H9 (cell line): ENCODE data around the gene DPP6. TPM values are rescaled to one million over a fixed set of nuclear protein-coding genes. Genes with fewer than 3 reads are reported as not detected.

Experiments
- DNase-seq: peaks from one replicate; pipeline ENCODE4 v3.0.0-alpha.2; 2017
- H2AFZ ChIP-seq: one replicate; pipeline ENCODE4 v1.6.1; 2013; ENCODE audit warnings: mild to moderate bottlenecking, low read length, control low read depth, moderate library complexity
- H2AK5ac ChIP-seq: 2 replicates; pipeline ENCODE4 v1.6.1; 2013; ENCODE audit warnings: low read length, control low read depth, mixed read lengths; ENCODE audit not compliant: insufficient read length
- H2BK120ac ChIP-seq: one replicate; pipeline ENCODE4 v1.6.1; 2013; ENCODE audit warnings: low read depth, mild to moderate bottlenecking, low read length, control low read depth, inconsistent platforms; ENCODE audit not compliant: poor library complexity, severe bottlenecking
- H2BK12ac ChIP-seq: 2 replicates; pipeline ENCODE4 v1.6.1; 2013; ENCODE audit warnings: low read length, control low read depth, mixed read lengths, low read depth; ENCODE audit not compliant: insufficient read length
- H2BK15ac ChIP-seq: 2 replicates; pipeline ENCODE4 v1.6.1; 2013; ENCODE audit warnings: low read depth, low read length, control low read depth
- H2BK20ac ChIP-seq: one replicate; pipeline ENCODE4 v1.6.1; 2013; ENCODE audit warnings: low read depth, mild to moderate bottlenecking, low read length, control low read depth, inconsistent platforms; ENCODE audit not compliant: poor library complexity, severe bottlenecking
- H2BK5ac ChIP-seq: 2 replicates; pipeline ENCODE4 v1.6.1; 2013; ENCODE audit warnings: low read length, control low read depth, mixed read lengths; ENCODE audit not compliant: insufficient read length
- H3K14ac ChIP-seq: 2 replicates; pipeline ENCODE4 v1.6.1; 2013; ENCODE audit warnings: low read length, control low read depth; ENCODE audit not compliant: insufficient read depth
- H3K18ac ChIP-seq: 2 replicates; pipeline ENCODE4 v1.6.1; 2013; ENCODE audit warnings: low read depth, mild to moderate bottlenecking, mixed read lengths, low read length, control low read depth; ENCODE audit not compliant: insufficient read length
- H3K23ac ChIP-seq: 2 replicates; pipeline ENCODE4 v1.6.1; 2013; ENCODE audit warnings: low read length, control low read depth, mixed read lengths, low read depth; ENCODE audit not compliant: insufficient read length
- H3K23me2 ChIP-seq: 2 replicates; pipeline ENCODE4 v1.6.1; 2013; ENCODE audit warnings: low read depth, mild to moderate bottlenecking, mixed read lengths, low read length, control low read depth; ENCODE audit not compliant: insufficient read length, poor library complexity, severe bottlenecking
- H3K27ac ChIP-seq: 2 replicates; pipeline ENCODE4 v1.5.1; 2013; ENCODE audit warnings: low read length, control low read depth, mixed read lengths, low read depth; ENCODE audit not compliant: insufficient read length
- H3K27me3 ChIP-seq: 2 replicates; pipeline ENCODE4 v1.6.1; 2013; ENCODE audit warnings: low read length, control low read depth, inconsistent platforms; ENCODE audit not compliant: insufficient read depth
- H3K4ac ChIP-seq: 2 replicates; pipeline ENCODE4 v1.6.1; 2013; ENCODE audit warnings: low read depth, mild to moderate bottlenecking, control low read depth, inconsistent platforms, low read length, moderate library complexity
- H3K4me1 ChIP-seq: 2 replicates; pipeline ENCODE4 v1.6.1; 2013; ENCODE audit warnings: low read length, control low read depth, inconsistent platforms; ENCODE audit not compliant: insufficient read depth
- H3K4me2 ChIP-seq: 2 replicates; pipeline ENCODE4 v1.6.1; 2013; ENCODE audit warnings: low read length, control low read depth, mixed read lengths; ENCODE audit not compliant: insufficient read length, insufficient read depth
- H3K56ac ChIP-seq: 2 replicates; pipeline ENCODE4 v1.6.1; 2013; ENCODE audit warnings: low read depth, mild to moderate bottlenecking, mixed read lengths, low read length, control low read depth; ENCODE audit not compliant: insufficient read length
- H3K79me1 ChIP-seq: 2 replicates; pipeline ENCODE4 v1.6.1; 2013; ENCODE audit warnings: low read depth, mild to moderate bottlenecking, moderate library complexity, low read length, control low read depth, inconsistent platforms; ENCODE audit not compliant: insufficient read depth, poor library complexity, severe bottlenecking
- H3K79me2 ChIP-seq: 2 replicates; pipeline ENCODE4 v1.6.1; 2013; ENCODE audit warnings: low read length, control low read depth, inconsistent platforms; ENCODE audit not compliant: insufficient read depth
- H3K9ac ChIP-seq: 2 replicates; pipeline ENCODE4 v1.6.1; 2013; ENCODE audit warnings: low read length, control low read depth, mixed read lengths; ENCODE audit not compliant: insufficient read length; ENCODE audit errors: extremely low read depth
- H3K9me3 ChIP-seq: one replicate; pipeline ENCODE4 v1.6.1; 2013; ENCODE audit warnings: low read depth, low read length, inconsistent platforms; ENCODE audit not compliant: control insufficient read depth
- H3T11ph ChIP-seq: one replicate; pipeline ENCODE4 v1.6.1; 2013; ENCODE audit warnings: mild to moderate bottlenecking, low read length, control low read depth, inconsistent platforms
- H4K20me1 ChIP-seq: one replicate; pipeline ENCODE4 v1.6.1; 2013; ENCODE audit not compliant: control insufficient read depth, insufficient read length, insufficient read depth
- H4K5ac ChIP-seq: 2 replicates; pipeline ENCODE4 v1.6.1; 2013; ENCODE audit warnings: low read depth, mild to moderate bottlenecking, mixed read lengths, low read length, control low read depth; ENCODE audit not compliant: insufficient read length
- H4K8ac ChIP-seq: replicated peaks from 2 replicates; pipeline ENCODE4 v1.6.1; 2013; ENCODE audit warnings: low read length, control low read depth, mixed read lengths, low read depth; ENCODE audit not compliant: insufficient read length
- H4K91ac ChIP-seq: 2 replicates; pipeline ENCODE4 v1.6.1; 2013; ENCODE audit warnings: low read depth, mild to moderate bottlenecking, moderate library complexity, mixed read lengths, low read length, control low read depth; ENCODE audit not compliant: insufficient read length
- H3K27ac Mint-ChIP-seq, 3 experiments: 2 replicates in 2 of 3; 3 replicates in 1 of 3; pipeline ENCODE4 v1.8.0; 2020 to 2021; ENCODE audit warnings: mixed read lengths in 3 of 3, mild to moderate bottlenecking in 1 of 3, moderate library complexity in 1 of 3
- H3K27me3 Mint-ChIP-seq: 2 replicates; pipeline ENCODE4 v1.8.0; 2021; ENCODE audit warnings: low read depth, mild to moderate bottlenecking, moderate library complexity, mixed read lengths
- H3K36me3 Mint-ChIP-seq, 3 experiments: 2 replicates in 2 of 3; 3 replicates in 1 of 3; pipeline ENCODE4 v1.8.0; 2020 to 2021; ENCODE audit warnings: low read depth in 3 of 3, mixed read lengths in 3 of 3; ENCODE audit not compliant: insufficient read depth in 1 of 3
- H3K4me1 Mint-ChIP-seq, 2 experiments: 2 replicates each; pipeline ENCODE4 v1.8.0; 2020; ENCODE audit warnings: mixed read lengths in 2 of 2
- H3K4me3 Mint-ChIP-seq, 2 experiments: 2 replicates in 1 of 2; 3 replicates in 1 of 2; pipeline ENCODE4 v1.8.0; 2020 to 2021; ENCODE audit warnings: mild to moderate bottlenecking in 2 of 2, mixed read lengths in 2 of 2, moderate library complexity in 1 of 2
- H3K9me3 Mint-ChIP-seq, 2 experiments: 2 replicates in 1 of 2; 3 replicates in 1 of 2; pipeline ENCODE4 v1.8.0; 2020; ENCODE audit warnings: mild to moderate bottlenecking in 2 of 2, mixed read lengths in 2 of 2, moderate library complexity in 1 of 2
- CTCF ChIP-seq: fragments of 200-600 bp; sonication (generic); conservative IDR thresholded peaks from 3 replicates; pipeline ENCODE4 v1.8.0; 2021; ENCODE audit warnings: antibody characterized with exemption, mild to moderate bottlenecking
- WGBS: extraction: QIAGEN DNeasy Blood & Tissue Kit; methylation state at CpG from one replicate; pipeline ENCODE4 v1.1.7; 2013; ENCODE audit warnings: missing lambda C conversion rate, low lambda C conversion rate, mixed read lengths; ENCODE audit not compliant: insufficient read length; ENCODE audit errors: extremely low coverage; 5-methylcytosine and 5-hydroxymethylcytosine counted together
- total RNA-seq: library from RNA; stranded (reverse); gene quantifications from 2 replicates; pipeline ENCODE4 v1.2.1, GENCODE V29; 2021

DPP6 gene
- total RNA-seq, 1 experiment from 2014 or later = 4.5 TPM

GRCh38 chr7:154777489-154777888 lies 725.3 kb downstream of the DPP6 start:
- Histone ChIP-seq H3K27ac (no peak overlapping the region), H3K4me1 (no peaks in the 10 kb centered on the region), H4K8ac (no peak overlapping the region), H2BK20ac (no peak overlapping the region), H2BK12ac (no peak overlapping the region), H3K9me3 (no peaks in the 10 kb centered on the region), H3K79me2 (no peaks in the 10 kb centered on the region), H4K20me1 (no peaks in the 10 kb centered on the region), H3K4ac (no peak overlapping the region), H3T11ph (no peak overlapping the region), H3K4me2 (no peak overlapping the region), H3K14ac (no peak overlapping the region), H3K56ac (no peak overlapping the region), H2AK5ac (no peak overlapping the region), H3K27me3 (no peaks in the 10 kb centered on the region), H3K23ac (no peak overlapping the region), H2BK120ac (no peak overlapping the region), H2BK15ac (no peak overlapping the region), H2BK5ac (no peak overlapping the region), H3K18ac (no peak overlapping the region), H3K9ac (no peak overlapping the region), H4K91ac (no peak overlapping the region), H2AFZ (no peak overlapping the region), H3K79me1 (no peaks in the 10 kb centered on the region), H3K23me2 (no peaks in the 10 kb centered on the region), H4K5ac (no peak overlapping the region)
- no peak for DNase-seq
- Mint-ChIP-seq H3K27ac (no peak overlapping the region), H3K4me1 (peaks cover 8 to 9% of the 10 kb centered on the region in 2 experiments), H3K36me3 (peaks cover 0 to 14% (median 4%) of the 10 kb centered on the region in 3 experiments; a peak in 5 of 7 replicates), H3K9me3 (peaks cover 4 to 9% of the 10 kb centered on the region in 2 experiments; a peak in 4 of 5 replicates), H3K4me3 (no peak overlapping the region), H3K27me3 (peaks cover under 1% of the 10 kb centered on the region; the same call in 1 of the 2 replicates)
- WGBS = no CpG with 5 or more reads among the region's 13 CpGs
- TF ChIP-seq CTCF = no peak
